Hepatocyte (in vitro differentiated cells): ENCODE results near the gene BLID. TPM values are rescaled to one million over a fixed set of nuclear protein-coding genes. Genes with fewer than 3 reads are reported as not detected.

Source experiments
- DNase-seq: peaks from one replicate; pipeline ENCODE4 v3.0.0-alpha.2; 2016; ENCODE audit warnings: low spot score
- H2AFZ ChIP-seq: fragments of 200-600 bp; sonication (generic); 2 replicates; pipeline ENCODE4 v1.6.0; 2016; ENCODE audit warnings: antibody characterized with exemption, mild to moderate bottlenecking
- H3K27ac ChIP-seq: fragments of 200-600 bp; sonication (generic); 2 replicates; pipeline ENCODE4 v1.5.1; 2016; ENCODE audit warnings: mild to moderate bottlenecking
- H3K27me3 ChIP-seq: fragments of 200-600 bp; sonication (generic); 2 replicates; pipeline ENCODE4 v1.6.1; 2016
- H3K36me3 ChIP-seq: fragments of 200-600 bp; sonication (generic); replicated peaks from 2 replicates; pipeline ENCODE4 v1.5.1; 2016; ENCODE audit warnings: low read depth; ENCODE audit not compliant: insufficient read depth
- H3K4me1 ChIP-seq: fragments of 200-600 bp; sonication (generic); 2 replicates; pipeline ENCODE4 v1.5.1; 2016; ENCODE audit warnings: mild to moderate bottlenecking, moderate library complexity; ENCODE audit not compliant: insufficient read depth
- H3K4me2 ChIP-seq: fragments of 200-600 bp; sonication (generic); 2 replicates; pipeline ENCODE4 v1.6.0; 2016
- H3K4me3 ChIP-seq: fragments of 200-600 bp; sonication (generic); 2 replicates; pipeline ENCODE4 v1.5.1; 2016; ENCODE audit warnings: mild to moderate bottlenecking
- H3K79me2 ChIP-seq: fragments of 200-600 bp; sonication (generic); 2 replicates; pipeline ENCODE4 v1.6.0; 2017; ENCODE audit warnings: mild to moderate bottlenecking
- H3K9me2 ChIP-seq: fragments of 200-600 bp; sonication (generic); replicated peaks from 2 replicates; pipeline ENCODE4 v1.6.0; 2017; ENCODE audit warnings: mild to moderate bottlenecking; ENCODE audit not compliant: insufficient read depth
- H3K9me3 ChIP-seq: fragments of 200-600 bp; sonication (generic); 2 replicates; pipeline ENCODE4 v1.5.1; 2016; ENCODE audit warnings: low read depth, mild to moderate bottlenecking
- H4K20me1 ChIP-seq: fragments of 200-600 bp; sonication (generic); 2 replicates; pipeline ENCODE4 v1.6.0; 2016; ENCODE audit warnings: mild to moderate bottlenecking; ENCODE audit not compliant: insufficient read depth, poor library complexity, severe bottlenecking
- CTCF ChIP-seq: fragments of 200-600 bp; sonication (generic); IDR thresholded peaks from 2 replicates; pipeline ENCODE4 v1.5.1; 2016; ENCODE audit warnings: antibody characterized with exemption, mild to moderate bottlenecking; ENCODE audit not compliant: poor library complexity
- EZH2 ChIP-seq: fragments of 200-600 bp; sonication (generic); IDR thresholded peaks from 2 replicates; pipeline ENCODE4 v1.6.1; 2016; ENCODE audit warnings: antibody characterized with exemption, mild to moderate bottlenecking, borderline replicate concordance
- EZH2phosphoT487 ChIP-seq: fragments of 200-600 bp; sonication (generic); IDR thresholded peaks from one replicate; pipeline ENCODE4 v1.6.1; 2018; ENCODE audit warnings: antibody characterized with exemption, mild to moderate bottlenecking, low read depth, moderate library complexity; ENCODE audit not compliant: unreplicated experiment, severe bottlenecking
- WGBS: methylation state at CpG from one replicate; pipeline ENCODE4 v1.1.6; 2016; ENCODE audit warnings: low lambda C conversion rate; ENCODE audit errors: missing lambda C conversion rate; 5-methylcytosine and 5-hydroxymethylcytosine counted together
- polyA plus RNA-seq: library from polyadenylated mRNA; unstranded; fragments of >200 nt; fragmentation: Nextera tagmentation; extraction: Ambion mirVana; gene quantifications from 2 replicates; pipeline ENCODE4 v1.2.1, GENCODE V29; 2016
- total RNA-seq: library from RNA; depleted of rRNA; stranded (reverse); fragments of >200 nt; gene quantifications from 2 replicates; pipeline ENCODE4 v1.2.3, GENCODE V29; 2014

BLID gene
- total and polyA plus RNA-seq, 2 experiments from 2014 or later: 0.41 to 2.3 TPM

GRCh38 chr11:122155765-122156527, 39.9 kb upstream of the BLID start:
- no peak for TF ChIP-seq CTCF

GRCh38 chr11:122154994-122155393, 39.0 kb upstream of the BLID start:
- Histone ChIP-seq H3K79me2 (no peaks in the 10 kb centered on the region), H4K20me1 (no peaks in the 10 kb centered on the region), H2AFZ (no peak overlapping the region), H3K36me3 (no peaks in the 10 kb centered on the region), H3K27ac (no peak overlapping the region), H3K9me2 (no peaks in the 10 kb centered on the region), H3K9me3 (no peaks in the 10 kb centered on the region), H3K4me2 (no peak overlapping the region), H3K4me3 (no peak overlapping the region), H3K4me1 (peaks cover 18% of the 10 kb centered on the region), H3K27me3 (no peaks in the 10 kb centered on the region)
- TF ChIP-seq CTCF (no peak), EZH2phosphoT487 (no peak), EZH2 (no peak)
- DNase-seq: no peak
- 97% methylated on average over 1 of the region's 1 CpG for WGBS

More at GRCh38 chr11:122155765-122156527, 39.9 kb upstream of the BLID start:
- Histone ChIP-seq H2AFZ (no peak overlapping the region), H3K79me2 (no peaks in the 10 kb centered on the region), H4K20me1 (no peaks in the 10 kb centered on the region), H3K9me2 (no peaks in the 10 kb centered on the region), H3K4me2 (no peak overlapping the region), H3K4me3 (no peak overlapping the region), H3K36me3 (no peaks in the 10 kb centered on the region), H3K27me3 (no peaks in the 10 kb centered on the region), H3K9me3 (no peaks in the 10 kb centered on the region), H3K27ac (no peak overlapping the region), H3K4me1 (peaks cover 16% of the 10 kb centered on the region)
- WGBS: 97% methylated on average over 14 of the region's 14 CpGs
- no peak for DNase-seq

GRCh38 chr11:122154227-122154626, 38.2 kb upstream of the BLID start:
- Histone ChIP-seq H3K36me3 (no peaks in the 10 kb centered on the region), H3K79me2 (no peaks in the 10 kb centered on the region), H2AFZ (no peak overlapping the region), H3K4me1 (peaks cover 21% of the 10 kb centered on the region), H3K9me2 (no peaks in the 10 kb centered on the region), H3K9me3 (no peaks in the 10 kb centered on the region), H3K4me3 (no peak overlapping the region), H3K27me3 (no peaks in the 10 kb centered on the region), H3K4me2 (no peak overlapping the region), H4K20me1 (no peaks in the 10 kb centered on the region), H3K27ac (no peak overlapping the region)
- no peak for DNase-seq
- TF ChIP-seq EZH2phosphoT487: no peak
- WGBS: 93% methylated on average over 6 of the region's 6 CpGs

GRCh38 chr11:122153746-122154145, 37.7 kb upstream of the BLID start:
- Histone ChIP-seq H2AFZ (no peak overlapping the region), H3K27ac (no peak overlapping the region), H3K27me3 (no peaks in the 10 kb centered on the region), H3K9me2 (no peaks in the 10 kb centered on the region), H4K20me1 (no peaks in the 10 kb centered on the region), H3K79me2 (no peaks in the 10 kb centered on the region), H3K36me3 (no peaks in the 10 kb centered on the region), H3K9me3 (no peaks in the 10 kb centered on the region), H3K4me3 (no peak overlapping the region), H3K4me1 (peaks cover 23% of the 10 kb centered on the region), H3K4me2 (no peak overlapping the region)
- 93% methylated on average over 2 of the region's 2 CpGs for WGBS
- DNase-seq: no peak
- TF ChIP-seq EZH2phosphoT487 (no peak), EZH2 (no peak), CTCF (no peak)
